ENCODE measurements around the gene ATE1. TPM values are rescaled to one million over a fixed set of nuclear protein-coding genes. Genes with fewer than 3 reads are reported as not detected.
"Not testable (repeated sequence)": the region's sequence is repeated elsewhere in the genome, so short reads cannot be mapped to it uniquely, and the experiment has no call there.

The ATE1 gene
- total RNA-seq, 4 donors from 2014 or later = 31.4 to 47.9 (median 38.3) TPM

DNA sequence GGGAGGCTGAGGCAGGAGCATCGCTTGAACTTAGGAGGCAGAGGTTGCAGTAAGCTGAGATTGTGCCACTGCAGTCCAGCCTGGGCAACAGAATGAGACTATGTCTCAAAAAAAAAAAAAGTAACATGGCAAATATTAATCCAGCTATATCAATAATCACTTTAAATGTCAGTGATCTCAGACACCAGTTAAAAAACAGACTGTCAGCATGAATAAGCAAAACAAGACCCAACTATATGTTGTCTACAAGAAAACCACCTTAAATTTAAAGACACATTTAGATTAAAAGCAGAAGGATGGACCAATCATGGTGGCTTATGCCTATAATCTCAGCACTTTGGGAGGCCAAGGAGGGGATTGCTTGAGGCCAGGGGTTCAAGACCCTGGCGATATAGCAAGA lies 8.5 kb upstream of the ATE1 start:
- Histone ChIP-seq H3K27ac (peak overlapping the region in 3 of 4 donors; percentile 42 to 87 (median 77)), H3K27me3 (no peaks in the 10 kb centered on the region), H3K9me3 (no peaks in the 10 kb centered on the region), H3K36me3 (no peaks in the 10 kb centered on the region), H3K4me1 (peaks cover 0 to 8% (median 0%) of the 10 kb centered on the region in 4 donors), H3K4me3 (no peak overlapping the region)
- DNase-seq = no peak
- TF ChIP-seq, protein P1, sequence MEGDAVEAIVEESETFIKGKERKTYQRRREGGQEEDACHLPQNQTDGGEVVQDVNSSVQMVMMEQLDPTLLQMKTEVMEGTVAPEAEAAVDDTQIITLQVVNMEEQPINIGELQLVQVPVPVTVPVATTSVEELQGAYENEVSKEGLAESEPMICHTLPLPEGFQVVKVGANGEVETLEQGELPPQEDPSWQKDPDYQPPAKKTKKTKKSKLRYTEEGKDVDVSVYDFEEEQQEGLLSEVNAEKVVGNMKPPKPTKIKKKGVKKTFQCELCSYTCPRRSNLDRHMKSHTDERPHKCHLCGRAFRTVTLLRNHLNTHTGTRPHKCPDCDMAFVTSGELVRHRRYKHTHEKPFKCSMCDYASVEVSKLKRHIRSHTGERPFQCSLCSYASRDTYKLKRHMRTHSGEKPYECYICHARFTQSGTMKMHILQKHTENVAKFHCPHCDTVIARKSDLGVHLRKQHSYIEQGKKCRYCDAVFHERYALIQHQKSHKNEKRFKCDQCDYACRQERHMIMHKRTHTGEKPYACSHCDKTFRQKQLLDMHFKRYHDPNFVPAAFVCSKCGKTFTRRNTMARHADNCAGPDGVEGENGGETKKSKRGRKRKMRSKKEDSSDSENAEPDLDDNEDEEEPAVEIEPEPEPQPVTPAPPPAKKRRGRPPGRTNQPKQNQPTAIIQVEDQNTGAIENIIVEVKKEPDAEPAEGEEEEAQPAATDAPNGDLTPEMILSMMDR (IDR thresholded peaks at IDR 0.05) = no peak
- TF ChIP-seq POLR2A (IDR thresholded peaks at IDR 0.05) = no peak

DNA sequence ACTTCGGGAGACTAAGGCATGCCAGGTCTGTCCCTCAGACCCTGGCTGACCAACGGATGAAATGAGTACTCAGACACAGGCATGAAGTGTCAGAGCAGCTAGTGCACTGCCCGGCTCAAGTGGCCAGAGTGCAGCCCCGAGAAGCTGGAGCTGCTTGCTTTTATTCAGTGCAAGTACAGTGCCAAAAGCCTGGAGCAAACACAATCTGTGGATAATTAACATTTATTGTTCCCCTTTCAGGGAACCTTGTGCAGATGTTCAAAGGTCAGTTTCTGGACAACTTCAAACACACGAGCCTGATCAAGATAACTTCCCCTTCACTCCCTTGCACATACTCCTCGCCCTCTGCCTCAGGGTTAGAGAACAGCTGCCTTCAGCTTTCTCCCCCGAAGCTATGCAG lies 7.9 kb upstream of the ATE1 start:
- TF ChIP-seq, protein P1 (IDR thresholded peaks at IDR 0.05) = peak in 2 of 6 experiments; percentile 25 to 36
- TF ChIP-seq POLR2A (IDR thresholded peaks at IDR 0.05) = peak; percentile 61 to 76
- no peaks in the 10 kb centered on the region for H3K9me3 ChIP-seq
- peak in 2 of 3 donors; percentile 74 to 85 for DNase-seq

DNA sequence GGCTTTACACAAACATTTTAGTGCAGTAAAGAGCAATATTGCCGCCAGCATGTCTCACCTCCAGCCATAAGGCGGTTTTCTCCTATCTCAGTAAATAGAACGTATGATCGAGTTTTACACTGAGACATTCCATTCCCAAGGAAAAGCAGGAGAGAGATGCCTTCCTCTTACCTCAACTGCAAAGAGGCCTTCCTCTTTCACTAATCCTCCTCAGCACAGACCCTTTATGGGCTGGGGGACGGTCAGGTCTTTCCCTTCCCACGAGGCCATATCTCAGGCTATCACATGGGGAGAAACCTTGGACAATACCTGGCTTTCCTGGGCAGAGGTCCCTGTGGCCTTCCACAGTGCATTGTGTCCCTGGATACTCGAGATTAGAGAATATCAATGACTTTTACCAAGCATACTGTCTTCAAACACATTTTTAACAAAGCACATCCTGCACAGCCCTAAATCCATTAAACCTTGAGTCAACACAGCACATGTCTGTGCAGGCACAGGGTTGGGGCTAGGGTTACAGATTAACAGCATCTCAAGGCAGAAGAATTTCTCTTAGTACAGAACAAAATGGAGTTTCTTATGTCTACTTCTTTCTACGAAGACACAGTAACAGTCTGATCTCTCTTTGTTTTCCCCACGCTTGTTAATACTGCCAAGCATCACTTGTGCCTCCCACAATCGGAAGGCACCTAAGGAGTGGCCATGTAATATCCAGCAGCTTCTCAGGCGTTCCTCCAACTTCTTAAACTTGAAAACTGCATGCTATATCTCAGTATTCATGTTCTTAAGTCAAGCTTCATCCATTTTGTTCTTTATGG lies 2.6 kb upstream of the ATE1 start:
- peak overlapping the region in 2 of 4 donors; percentile 44 to 70 for H3K27ac ChIP-seq
- H3K4me1 ChIP-seq = peaks cover 0 to 29% (median 0%) of the 10 kb centered on the region in 4 donors
- not testable (repeated sequence) for DNase-seq, H3K36me3 ChIP-seq, H3K9me3 ChIP-seq, H3K4me3 ChIP-seq, H3K27me3 ChIP-seq

More for the DNA sequence above, 7.9 kb upstream of the ATE1 start:
- Histone ChIP-seq H3K36me3 (no peaks in the 10 kb centered on the region), H3K27me3 (no peaks in the 10 kb centered on the region), H3K27ac (peak overlapping the region in 3 of 4 donors; percentile 42 to 87 (median 77)), H3K4me3 (peak overlapping the region in 1 of 4 donors; percentile 20), H3K4me1 (peaks cover 0 to 8% (median 0%) of the 10 kb centered on the region in 4 donors)

DNA sequence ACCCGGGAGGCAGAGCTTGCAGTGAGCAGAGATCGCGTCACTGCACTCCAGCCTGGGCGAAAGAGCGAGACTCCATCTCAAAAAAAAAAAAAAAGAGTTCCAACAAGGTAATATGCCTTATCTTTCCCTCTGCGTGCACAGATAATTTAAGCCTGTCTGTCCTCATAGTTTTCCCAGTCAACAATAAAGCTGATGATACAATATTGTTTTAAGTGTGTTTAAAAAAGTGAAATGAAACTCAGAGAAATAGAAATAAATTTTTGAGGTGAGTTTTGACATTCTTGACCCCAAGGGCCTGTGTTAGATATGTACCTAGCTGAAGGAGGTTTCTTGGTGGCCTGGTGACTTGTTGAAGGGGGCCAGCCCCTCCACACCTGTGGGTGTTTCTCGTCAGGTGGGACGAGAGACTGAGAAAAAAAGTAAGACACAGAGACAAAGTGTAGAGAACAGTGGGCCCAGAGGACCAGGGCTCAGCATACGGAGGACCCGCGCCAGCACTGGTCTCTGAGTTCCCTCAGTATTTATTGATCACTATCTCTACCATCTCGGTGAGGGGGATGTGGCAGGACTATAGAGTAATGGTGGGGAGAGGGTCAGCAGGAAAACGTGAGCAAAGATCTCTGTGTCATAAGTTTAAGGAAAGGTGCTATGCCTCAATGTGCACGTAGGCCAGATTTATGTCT lies 1.9 kb upstream of the ATE1 start:
- not testable (repeated sequence) for H3K27me3 ChIP-seq, DNase-seq, H3K9me3 ChIP-seq, H3K36me3 ChIP-seq
- H3K4me3 ChIP-seq = peak overlapping the region in 1 of 4 donors; percentile 93
- H3K27ac ChIP-seq = peak overlapping the region in 2 of 4 donors; percentile 70 to 99
- peaks cover 0 to 28% (median 0%) of the 10 kb centered on the region in 4 donors for H3K4me1 ChIP-seq

DNA sequence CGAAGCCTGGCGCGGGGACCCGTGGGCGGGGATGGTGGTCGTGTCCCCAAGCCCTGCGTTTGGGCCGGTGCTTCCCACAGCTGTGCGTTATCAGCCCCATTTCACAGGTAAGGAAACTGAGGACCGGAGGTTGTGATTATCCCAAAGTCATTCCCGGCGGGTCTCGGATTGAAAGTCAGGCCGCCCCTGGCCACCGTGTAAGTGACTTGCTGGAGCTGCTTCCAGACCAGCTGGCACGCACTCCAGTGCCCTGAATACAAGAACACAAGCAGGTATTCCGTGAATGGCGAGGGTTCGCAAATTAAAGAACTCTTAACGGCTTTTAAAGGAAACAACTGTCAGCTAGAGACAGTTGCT lies 675 bp upstream of the ATE1 start:
- peaks cover 0 to under 1% (median 0%) of the 10 kb centered on the region in 3 donors for H3K36me3 ChIP-seq
- no peaks in the 10 kb centered on the region for H3K27me3 ChIP-seq
- H3K4me3 ChIP-seq = peak overlapping the region; percentile 78 to 100 (median 96)
- DNase-seq = peak in 1 of 3 donors; percentile 26
- no peak for TF ChIP-seq POLR2A (IDR thresholded peaks at IDR 0.05)
- TF ChIP-seq, protein P1 (IDR thresholded peaks at IDR 0.05) = no peak
- H3K27ac ChIP-seq = peak overlapping the region; percentile 86 to 99 (median 97)
- peaks cover 0 to 28% (median 0%) of the 10 kb centered on the region in 4 donors for H3K4me1 ChIP-seq
- no peaks in the 10 kb centered on the region for H3K9me3 ChIP-seq

DNA sequence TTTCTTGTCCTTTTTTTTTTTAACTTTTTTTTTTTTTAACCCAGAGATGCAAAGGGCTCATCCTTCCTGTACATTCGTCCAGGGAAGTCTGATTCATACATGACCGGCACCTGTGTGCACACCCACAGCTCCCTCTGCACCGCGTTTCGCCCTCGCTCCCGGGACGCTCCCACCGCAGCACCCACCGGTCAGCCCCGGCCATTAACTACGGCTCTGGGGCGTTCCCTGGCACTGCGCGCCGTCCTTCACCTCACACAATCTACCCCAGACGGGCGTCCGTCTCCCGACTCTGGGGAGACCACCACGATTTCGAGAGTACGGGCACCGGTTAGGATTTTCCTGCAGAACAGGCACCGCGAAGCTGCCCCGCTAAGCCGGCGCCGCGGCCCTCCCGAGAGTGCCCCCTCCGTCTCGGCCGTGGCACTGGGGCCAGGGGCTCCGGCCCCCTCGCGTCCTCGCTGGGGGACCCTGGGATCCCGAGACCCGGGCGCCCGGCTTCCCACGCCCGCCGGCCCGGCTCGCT lies 452 bp downstream of the ATE1 start:
- peak; percentile 25 to 61 for TF ChIP-seq POLR2A (IDR thresholded peaks at IDR 0.05)
- TF ChIP-seq, protein P1 (IDR thresholded peaks at IDR 0.05) = no peak
- Histone ChIP-seq H3K4me1 (peaks cover 0 to 28% (median 0%) of the 10 kb centered on the region in 4 donors), H3K4me3 (peak overlapping the region; percentile 78 to 100 (median 96)), H3K27me3 (no peaks in the 10 kb centered on the region), H3K36me3 (peaks cover 0 to 11% (median 0%) of the 10 kb centered on the region in 3 donors), H3K27ac (peak overlapping the region; percentile 86 to 99 (median 97)), H3K9me3 (no peaks in the 10 kb centered on the region)
- DNase-seq = peak; percentile 38 to 79 (median 78)

Data from Peyer's patch (tissue), 4 donors.